Duodenal mucosa (tissue), 2 donors: ENCODE results near the gene AMT.
A peak's percentile ranks its signal among the peaks of the same experiment; 100 is the strongest.

ENCODE experiments used
- H3K27ac ChIP-seq: one replicate; pipeline ENCODE4 v1.7.0; 2013; ENCODE audit warnings: low read depth, low read length
- H3K27me3 ChIP-seq, 2 donors: one replicate each; pipeline ENCODE4 v1.7.0; 2013; ENCODE audit warnings: low read length in 2 of 2, control low read depth in 1 of 2; ENCODE audit not compliant: insufficient read depth in 2 of 2, control insufficient read depth in 1 of 2
- H3K36me3 ChIP-seq, 2 donors: one replicate each; pipeline ENCODE4 v1.7.0; 2013; ENCODE audit warnings: low read length in 2 of 2, control low read depth in 1 of 2; ENCODE audit not compliant: insufficient read depth in 2 of 2, control insufficient read depth in 1 of 2
- H3K4me1 ChIP-seq, 2 donors: one replicate each; pipeline ENCODE4 v1.7.0; 2013; ENCODE audit warnings: low read length in 2 of 2, control low read depth in 1 of 2; ENCODE audit not compliant: insufficient read depth in 2 of 2, control insufficient read depth in 1 of 2
- H3K4me3 ChIP-seq, 2 donors: one replicate each; pipeline ENCODE4 v1.7.0; 2013; ENCODE audit warnings: low read length in 2 of 2, low read depth in 1 of 2
- H3K9ac ChIP-seq, 2 donors: one replicate each; pipeline ENCODE4 v1.7.0; 2013; ENCODE audit warnings: low read length in 2 of 2, low read depth in 1 of 2
- H3K9me3 ChIP-seq, 2 donors: one replicate each; pipeline ENCODE4 v1.7.0; 2013; ENCODE audit warnings: low read length in 2 of 2, control low read depth in 1 of 2; ENCODE audit not compliant: control insufficient read depth in 1 of 2

The AMT gene

DNA sequence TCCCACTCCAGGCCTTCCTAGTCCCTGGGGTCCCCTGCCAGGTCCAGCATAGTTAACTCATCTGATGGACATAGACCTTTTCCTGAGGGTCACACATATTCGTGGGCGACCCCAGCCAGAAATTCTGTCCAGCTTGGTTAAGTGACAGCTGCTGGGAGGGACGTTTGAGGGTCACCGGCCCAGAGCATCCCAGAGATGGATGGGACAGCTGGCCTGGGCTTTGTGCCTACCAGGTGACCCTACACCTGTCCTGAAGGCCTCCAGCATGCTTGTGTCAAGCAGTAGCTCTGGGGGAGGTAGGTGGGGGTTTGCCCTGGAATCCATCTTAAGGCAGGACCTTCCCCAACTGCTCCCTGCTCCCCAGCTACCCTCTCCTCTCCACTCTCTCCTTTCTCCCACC is 38.7 kb upstream of the AMT start:
- Histone ChIP-seq H3K36me3 (no peaks in the 10 kb centered on the region), H3K27ac (no peak overlapping the region), H3K4me1 (peaks cover 19 to 26% of the 10 kb centered on the region in 2 donors), H3K9ac (no peak overlapping the region), H3K4me3 (no peak overlapping the region), H3K27me3 (no peaks in the 10 kb centered on the region), H3K9me3 (no peaks in the 10 kb centered on the region)

DNA sequence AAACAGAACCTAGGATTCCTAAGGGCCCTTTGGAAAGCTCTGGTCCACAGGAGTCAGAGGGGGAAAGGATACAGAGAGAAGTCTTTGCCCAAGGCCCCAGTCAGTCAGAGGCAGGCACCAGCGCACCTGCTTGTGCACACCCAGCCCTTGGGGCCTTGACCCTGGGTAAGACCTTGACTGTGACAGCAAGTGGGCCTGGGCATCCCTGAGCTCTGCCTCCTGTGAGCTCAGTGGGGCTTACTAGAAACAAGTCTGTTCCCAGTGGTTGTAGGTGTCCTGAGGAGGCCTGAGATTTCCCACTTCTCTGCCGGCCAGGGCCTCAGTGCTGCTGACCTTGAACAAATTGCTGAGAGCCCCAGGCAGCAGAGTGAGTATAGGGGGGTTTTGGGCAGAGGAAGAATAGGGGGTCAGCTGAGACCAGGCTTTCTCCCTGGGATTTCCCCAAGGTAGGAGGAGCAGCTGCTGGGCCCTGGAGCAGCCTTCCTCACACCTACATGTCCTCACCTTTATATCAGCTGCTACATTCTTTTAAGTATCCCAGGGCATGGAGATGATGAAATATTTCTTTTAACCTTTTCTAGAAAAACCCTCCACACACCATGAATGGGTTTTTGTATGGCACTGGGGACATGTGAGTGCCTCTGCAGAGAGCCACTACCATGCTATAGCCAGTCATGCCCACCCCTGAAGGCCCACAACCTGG is 38.1 kb upstream of the AMT start:
- no peaks in the 10 kb centered on the region for H3K27me3 ChIP-seq
- no peak overlapping the region for H3K27ac ChIP-seq
- no peaks in the 10 kb centered on the region for H3K9me3 ChIP-seq
- peaks cover 12 to 20% of the 10 kb centered on the region in 2 donors for H3K4me1 ChIP-seq
- no peaks in the 10 kb centered on the region for H3K36me3 ChIP-seq
- H3K4me3 ChIP-seq = no peak overlapping the region
- H3K9ac ChIP-seq = no peak overlapping the region

DNA sequence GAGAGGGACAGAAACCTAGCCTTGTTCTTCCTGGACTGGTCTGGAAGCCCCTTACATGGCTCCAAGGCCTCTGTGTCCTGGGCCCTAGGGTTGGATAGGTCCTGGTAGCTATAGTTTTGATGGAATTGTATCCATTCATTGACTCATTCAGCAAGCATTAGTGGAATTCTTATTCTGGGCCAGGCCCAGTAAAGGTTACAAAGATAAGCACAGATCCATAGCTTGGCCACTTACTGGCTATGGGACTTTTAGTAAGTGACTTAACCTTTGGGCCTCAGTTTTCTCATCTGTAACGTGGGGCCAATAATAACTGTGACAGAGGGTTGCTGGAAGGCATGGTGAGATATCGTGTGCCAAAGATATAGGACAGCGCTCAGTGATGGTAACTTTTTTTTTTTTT is 34.2 kb upstream of the AMT start:
- Histone ChIP-seq H3K9me3 (no peaks in the 10 kb centered on the region), H3K27me3 (no peaks in the 10 kb centered on the region), H3K27ac (no peak overlapping the region), H3K36me3 (no peaks in the 10 kb centered on the region), H3K4me3 (no peak overlapping the region), H3K4me1 (peaks cover 7 to 12% of the 10 kb centered on the region in 2 donors), H3K9ac (no peak overlapping the region)

DNA sequence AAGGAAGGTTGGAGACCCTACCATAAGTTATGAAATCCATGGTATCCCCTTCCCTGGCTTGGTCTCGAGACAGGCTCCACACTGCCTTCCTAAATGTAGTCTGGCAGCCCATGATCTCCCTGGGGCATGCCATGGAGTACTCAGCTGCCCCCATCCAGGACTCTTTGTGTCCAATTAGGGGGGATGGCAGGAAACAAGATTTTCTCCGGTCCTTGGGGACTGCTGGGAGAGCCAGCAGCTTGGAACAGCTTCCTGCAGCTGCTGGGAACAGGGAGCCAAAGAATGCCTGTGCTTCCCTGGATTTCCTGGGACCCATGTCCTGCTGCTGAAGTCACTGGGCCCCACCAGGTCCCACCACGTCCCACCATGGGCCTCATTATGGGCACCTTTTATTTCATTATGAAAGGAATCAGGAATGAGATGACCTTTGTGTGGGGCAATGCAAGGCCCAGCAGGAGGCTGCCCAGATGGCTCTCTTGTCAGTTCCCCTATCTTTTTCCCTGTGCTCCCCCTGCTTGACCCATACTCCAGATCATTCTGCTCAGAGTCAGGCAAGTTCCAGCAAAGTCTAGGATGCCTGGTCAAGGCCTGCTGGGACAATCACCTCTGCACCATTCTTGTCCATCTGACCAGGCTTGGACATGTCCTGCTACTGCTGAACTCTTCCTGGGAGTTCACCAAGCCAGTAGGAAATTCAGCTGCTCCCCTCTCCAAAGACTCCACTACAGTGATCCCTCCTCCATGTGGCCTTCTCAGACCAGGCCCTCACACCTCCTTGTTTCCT is 32.8 kb upstream of the AMT start:
- Histone ChIP-seq H3K27me3 (no peaks in the 10 kb centered on the region), H3K36me3 (no peaks in the 10 kb centered on the region), H3K4me3 (no peak overlapping the region), H3K9ac (no peak overlapping the region), H3K27ac (no peak overlapping the region), H3K4me1 (peaks cover 0 to 6% of the 10 kb centered on the region in 2 donors), H3K9me3 (no peaks in the 10 kb centered on the region)

DNA sequence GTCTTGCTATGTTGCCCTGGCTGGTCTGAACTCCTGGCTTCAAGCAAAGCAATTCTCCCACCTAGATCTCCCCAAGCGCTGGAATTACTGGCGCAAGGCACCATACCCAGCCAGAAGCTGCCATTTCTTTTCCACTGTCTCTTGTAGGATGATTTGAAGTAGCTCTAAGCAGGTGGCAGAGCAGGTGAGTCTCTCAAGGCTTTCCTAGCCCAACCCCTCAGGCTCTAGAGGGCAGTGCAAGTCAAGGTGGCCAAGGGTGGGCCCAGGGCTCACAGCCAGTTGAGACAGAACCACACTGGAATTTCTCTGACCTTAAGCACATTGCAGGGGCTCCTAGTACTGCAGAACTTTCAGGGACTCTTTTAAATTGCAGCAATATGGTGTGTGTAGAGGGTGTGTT is 32.2 kb upstream of the AMT start:
- no peaks in the 10 kb centered on the region for H3K36me3 ChIP-seq
- H3K9me3 ChIP-seq = no peaks in the 10 kb centered on the region
- no peak overlapping the region for H3K27ac ChIP-seq
- peaks cover 0 to 4% of the 10 kb centered on the region in 2 donors for H3K4me1 ChIP-seq
- H3K9ac ChIP-seq = no peak overlapping the region
- H3K27me3 ChIP-seq = no peaks in the 10 kb centered on the region
- no peak overlapping the region for H3K4me3 ChIP-seq

DNA sequence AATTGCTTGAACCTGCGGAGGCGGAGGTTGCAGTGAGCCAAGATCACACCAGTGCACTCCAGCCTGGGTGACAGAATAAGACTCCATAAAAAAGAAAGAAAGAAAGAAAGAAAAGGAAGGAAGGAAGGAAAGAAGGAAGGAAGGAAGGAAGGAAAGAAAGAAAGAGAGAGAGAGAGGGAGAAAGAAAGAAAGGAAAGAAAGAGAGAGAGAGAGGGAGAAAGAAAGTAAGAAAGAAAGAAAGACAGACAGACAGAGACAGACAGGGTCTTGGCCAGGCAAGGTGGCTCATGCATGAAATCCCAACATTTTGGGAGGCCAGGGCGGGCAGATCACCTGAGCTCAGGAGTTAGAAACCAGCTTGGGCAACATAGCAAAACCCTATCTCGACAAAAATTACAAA is 31.3 kb upstream of the AMT start:
- Histone ChIP-seq H3K27me3 (no peaks in the 10 kb centered on the region), H3K4me3 (no peak overlapping the region), H3K36me3 (no peaks in the 10 kb centered on the region), H3K27ac (no peak overlapping the region), H3K9me3 (no peaks in the 10 kb centered on the region), H3K9ac (no peak overlapping the region), H3K4me1 (peaks cover 0 to 3% of the 10 kb centered on the region in 2 donors)

DNA sequence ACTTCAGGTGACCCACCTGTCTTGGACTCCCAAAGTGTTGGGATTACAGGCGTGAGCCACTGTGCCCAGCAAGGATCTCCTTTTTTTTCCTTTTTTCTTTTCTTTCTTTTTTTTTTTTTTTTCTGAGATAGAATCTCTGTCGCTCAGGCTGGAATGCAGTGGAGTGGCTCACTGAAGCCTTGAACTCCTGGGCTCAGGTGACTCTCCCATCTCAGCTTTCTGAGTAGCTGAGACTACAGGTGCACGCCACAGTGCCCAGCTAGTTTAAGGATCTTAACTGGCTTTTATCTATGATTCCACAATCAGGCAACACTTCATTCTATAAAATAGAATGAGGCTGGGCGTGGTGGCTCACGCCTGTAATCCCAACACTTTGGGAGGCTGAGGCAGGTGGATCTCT is 23.1 kb upstream of the AMT start:
- H3K4me1 ChIP-seq = peaks cover 0 to 7% of the 10 kb centered on the region in 2 donors
- no peaks in the 10 kb centered on the region for H3K36me3 ChIP-seq
- H3K4me3 ChIP-seq = no peak overlapping the region
- H3K9ac ChIP-seq = no peak overlapping the region
- H3K27me3 ChIP-seq = no peaks in the 10 kb centered on the region
- no peaks in the 10 kb centered on the region for H3K9me3 ChIP-seq
- no peak overlapping the region for H3K27ac ChIP-seq

DNA sequence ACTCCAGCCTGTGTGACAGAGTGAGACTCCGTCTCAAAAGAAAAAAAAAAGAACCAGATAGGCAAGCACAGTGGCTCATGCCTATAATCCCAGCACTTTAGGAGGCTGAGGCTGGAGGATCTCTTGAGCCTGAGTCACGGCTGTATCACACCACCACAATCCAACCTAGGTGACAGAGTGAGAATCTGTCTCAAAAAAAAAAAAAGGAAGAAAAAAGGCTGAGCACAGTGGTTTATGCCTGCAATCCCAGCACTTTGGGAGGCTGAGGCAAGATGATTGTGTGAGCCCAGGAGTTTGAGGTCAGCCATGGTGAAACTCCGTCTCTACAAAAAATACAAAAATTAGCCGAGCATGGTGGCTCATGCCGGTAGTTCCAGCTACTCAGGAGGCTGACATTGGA is 12.5 kb upstream of the AMT start:
- no peaks in the 10 kb centered on the region for H3K9me3 ChIP-seq
- no peaks in the 10 kb centered on the region for H3K27me3 ChIP-seq
- H3K36me3 ChIP-seq = no peaks in the 10 kb centered on the region
- H3K9ac ChIP-seq = no peak overlapping the region
- no peak overlapping the region for H3K4me3 ChIP-seq
- H3K4me1 ChIP-seq = peaks cover 0 to 3% of the 10 kb centered on the region in 2 donors
- no peak overlapping the region for H3K27ac ChIP-seq

DNA sequence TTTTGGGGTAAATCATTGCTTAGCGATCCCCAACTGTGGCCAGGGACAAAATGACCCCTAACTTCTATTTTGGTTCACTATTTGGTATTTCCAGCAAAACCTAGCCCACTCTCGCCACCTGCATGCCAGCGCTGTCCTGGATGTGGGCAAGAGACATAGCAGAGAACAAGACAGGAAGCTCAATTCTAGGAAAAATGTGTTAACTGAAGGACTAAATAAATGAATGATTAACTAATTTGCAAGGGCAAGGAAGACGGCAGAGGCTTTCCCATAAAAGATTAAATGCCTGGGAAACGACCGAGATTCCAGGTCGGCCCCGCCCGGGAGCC is 6.4 kb upstream of the AMT start:
- Histone ChIP-seq H3K27ac (peak overlapping the region; percentile 88), H3K4me3 (peak overlapping the region; percentile 84 to 94), H3K4me1 (peaks cover 3 to 9% of the 10 kb centered on the region in 2 donors), H3K9me3 (no peaks in the 10 kb centered on the region), H3K27me3 (no peaks in the 10 kb centered on the region), H3K9ac (peak overlapping the region; percentile 75 to 80), H3K36me3 (peaks cover 0 to 19% of the 10 kb centered on the region in 2 donors)

DNA sequence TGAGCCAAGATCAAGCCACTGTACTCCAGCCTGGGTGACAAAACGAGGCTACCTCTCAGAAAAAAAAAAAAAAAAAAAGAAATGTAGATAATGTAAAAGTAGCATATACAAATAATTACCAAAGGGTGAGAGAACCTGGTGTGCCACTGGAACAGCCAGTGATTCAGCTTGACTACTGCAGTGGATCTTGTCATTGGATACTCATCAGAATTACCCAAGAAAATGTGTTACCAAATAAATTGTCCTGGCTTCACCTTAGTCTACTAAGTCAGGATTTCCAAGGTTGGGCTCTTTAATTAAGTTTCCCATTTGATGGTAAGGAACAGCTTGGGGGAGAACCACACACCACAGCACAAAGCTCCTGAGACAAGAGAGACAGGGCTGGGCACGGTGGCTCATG is 5.3 kb upstream of the AMT start:
- no peak overlapping the region for H3K27ac ChIP-seq
- H3K36me3 ChIP-seq = peaks cover 0 to 19% of the 10 kb centered on the region in 2 donors
- H3K4me3 ChIP-seq = no peak overlapping the region
- no peaks in the 10 kb centered on the region for H3K27me3 ChIP-seq
- H3K9me3 ChIP-seq = no peaks in the 10 kb centered on the region
- no peak overlapping the region for H3K9ac ChIP-seq
- H3K4me1 ChIP-seq = peaks cover 9 to 16% of the 10 kb centered on the region in 2 donors
